IMR-90 (cell line): Measurements from ENCODE around the gene S100A5. TPM values are rescaled to one million over a fixed set of nuclear protein-coding genes. Genes with fewer than 3 reads are reported as not detected.

Source experiments
- ATAC-seq: fragments of 200-7000 bp; cut with Tn5 transposase; 2 replicates; pipeline ENCODE4 v1.9.1; 2020; ENCODE audit warnings: low read depth, mild to moderate bottlenecking, moderate library complexity
- BruUV-seq: library from RNA; stranded (reverse); fragments of 400-500 nt; replicated peaks from 2 replicates; lab custom pipeline; 2021; lab: Mats Ljungman, UMichigan
- CTCF ChIA-PET: fragments of 300-600 bp; formaldehyde crosslinking; extraction: SDS; loops from one replicate; lab custom pipeline; 2021; ENCODE audit warnings: antibody characterized with exemption; lab: Yijun Ruan, JAX
- POLR2A ChIA-PET: fragments of 300-600 bp; sonication (Branson Sonifier 250); formaldehyde crosslinking; loops from one replicate; lab custom pipeline; 2022; ENCODE audit warnings: antibody characterized with exemption; ENCODE audit not compliant: unreplicated experiment; lab: Charles Lee
- DNase-seq: peaks from one replicate; pipeline ENCODE4 v3.0.0; 2013
- H2AFZ ChIP-seq: replicated peaks from 2 replicates; pipeline ENCODE3; 2013; ENCODE audit warnings: low read length, mild to moderate bottlenecking; ENCODE audit not compliant: poor library complexity
- H2AK5ac ChIP-seq: 2 replicates; pipeline ENCODE4 v1.6.1; 2013; ENCODE audit warnings: low read depth, low read length, inconsistent platforms
- H2AK9ac ChIP-seq: replicated peaks from 2 replicates; pipeline ENCODE3; 2013; ENCODE audit warnings: mild to moderate bottlenecking, low read depth, low read length, moderate library complexity; ENCODE audit not compliant: poor library complexity
- H2BK120ac ChIP-seq: 2 replicates; pipeline ENCODE4 v1.6.1; 2013; ENCODE audit warnings: low read depth, low read length, inconsistent platforms
- H2BK15ac ChIP-seq: 3 replicates; pipeline ENCODE4 v1.6.1; 2013; ENCODE audit warnings: low read depth, low read length, inconsistent platforms
- H2BK20ac ChIP-seq: 2 replicates; pipeline ENCODE4 v1.6.1; 2013; ENCODE audit warnings: low read depth, mild to moderate bottlenecking, inconsistent platforms, low read length, moderate library complexity
- H2BK5ac ChIP-seq: 2 replicates; pipeline ENCODE4 v1.6.1; 2013; ENCODE audit warnings: mild to moderate bottlenecking, low read depth, low read length, inconsistent platforms; ENCODE audit not compliant: poor library complexity, severe bottlenecking
- H3K14ac ChIP-seq: replicated peaks from 2 replicates; pipeline ENCODE4 v1.6.1; 2013; ENCODE audit warnings: low read depth, low read length, inconsistent platforms
- H3K18ac ChIP-seq: 2 replicates; pipeline ENCODE4 v1.6.1; 2013; ENCODE audit warnings: low read depth, low read length, control low read depth
- H3K23ac ChIP-seq: 2 replicates; pipeline ENCODE4 v1.6.1; 2013; ENCODE audit warnings: low read depth, low read length, inconsistent platforms
- H3K27ac ChIP-seq: 2 replicates; pipeline ENCODE4 v1.5.1; 2013; ENCODE audit warnings: mild to moderate bottlenecking, control low read depth, low read length; ENCODE audit not compliant: insufficient read depth
- H3K27me3 ChIP-seq: 2 replicates; pipeline ENCODE4 v1.6.1; 2013; ENCODE audit warnings: low read length; ENCODE audit not compliant: control insufficient read depth, insufficient read depth
- H3K36me3 ChIP-seq: 2 replicates; pipeline ENCODE4 v1.6.1; 2013; ENCODE audit warnings: low read length, mixed read lengths; ENCODE audit not compliant: control insufficient read depth, insufficient read depth
- H3K4ac ChIP-seq: 2 replicates; pipeline ENCODE4 v1.6.1; 2013; ENCODE audit warnings: low read depth, low read length, inconsistent platforms
- H3K4me1 ChIP-seq: 2 replicates; pipeline ENCODE4 v1.6.1; 2013; ENCODE audit warnings: low read length, mixed read lengths; ENCODE audit not compliant: control insufficient read depth, insufficient read depth
- H3K4me2 ChIP-seq: 2 replicates; pipeline ENCODE4 v1.6.1; 2013; ENCODE audit warnings: low read depth, mild to moderate bottlenecking, control low read depth, low read length, moderate library complexity
- H3K4me3 ChIP-seq: 2 replicates; pipeline ENCODE4 v1.5.1; 2013; ENCODE audit warnings: low read depth, mild to moderate bottlenecking, control low read depth, low read length, moderate library complexity; ENCODE audit not compliant: insufficient read depth
- H3K56ac ChIP-seq: 2 replicates; pipeline ENCODE4 v1.6.1; 2013; ENCODE audit warnings: low read length, inconsistent platforms; ENCODE audit not compliant: insufficient read depth; ENCODE audit errors: extremely low read depth
- H3K79me1 ChIP-seq, 2 experiments: 2 replicates each; pipeline ENCODE4 v1.6.1; 2013; ENCODE audit warnings: low read length in 2 of 2, inconsistent platforms in 1 of 2, low read depth in 1 of 2
- H3K9ac ChIP-seq: 2 replicates; pipeline ENCODE4 v1.6.1; 2013; ENCODE audit warnings: low read depth, low read length, control low read depth
- H3K9me1 ChIP-seq: 2 replicates; pipeline ENCODE4 v1.6.1; 2013; ENCODE audit warnings: low read length, inconsistent platforms; ENCODE audit not compliant: insufficient read depth
- H3K9me3 ChIP-seq: 2 replicates; pipeline ENCODE4 v1.6.1; 2013; ENCODE audit warnings: low read length; ENCODE audit not compliant: control insufficient read depth, insufficient read depth
- H4K20me1 ChIP-seq: 2 replicates; pipeline ENCODE4 v1.6.1; 2013; ENCODE audit warnings: low read length, inconsistent platforms; ENCODE audit not compliant: insufficient read depth
- H4K5ac ChIP-seq: 2 replicates; pipeline ENCODE4 v1.6.1; 2013; ENCODE audit warnings: mild to moderate bottlenecking, low read depth, low read length, control low read depth
- H4K8ac ChIP-seq, 2 experiments: 2 replicates each; pipeline ENCODE4 v1.6.1; 2013; ENCODE audit warnings: low read depth in 2 of 2, low read length in 2 of 2, control low read depth in 1 of 2, inconsistent platforms in 1 of 2
- H4K91ac ChIP-seq: 2 replicates; pipeline ENCODE4 v1.6.1; 2013; ENCODE audit warnings: low read depth, low read length, inconsistent platforms; ENCODE audit not compliant: insufficient read depth
- CTCF ChIP-seq: conservative IDR thresholded peaks from 2 replicates; pipeline ENCODE4 v1.5.1; 2012; ENCODE audit warnings: mild to moderate bottlenecking, low read depth, low read length, improper control_type of control experiment
- MAZ ChIP-seq: IDR thresholded peaks from 2 replicates; pipeline ENCODE4 v1.6.1; 2012; ENCODE audit warnings: low read depth, mild to moderate bottlenecking, low read length, improper control_type of control experiment, moderate library complexity, borderline replicate concordance
- NFE2L2 ChIP-seq: fragments of 150-350 bp; IDR thresholded peaks from 2 replicates; pipeline ENCODE4 v1.6.1; 2016; ENCODE audit warnings: low read depth, mild to moderate bottlenecking, low read length
- RCOR1 ChIP-seq: IDR thresholded peaks from 2 replicates; pipeline ENCODE4 v1.6.1; 2012; ENCODE audit warnings: mild to moderate bottlenecking, low read length, improper control_type of control experiment; ENCODE audit not compliant: insufficient replicate concordance
- WGBS, 2 experiments: methylation state at CpG; one replicate each; pipeline versions ENCODE4 v1.1.5 to v1.1.7; 2013; ENCODE audit warnings: missing lambda C conversion rate in 2 of 2; ENCODE audit not compliant: insufficient read length in 1 of 2; ENCODE audit errors: extremely low coverage in 2 of 2; 5-methylcytosine and 5-hydroxymethylcytosine counted together
- dilution Hi-C: fragments of 300-500 bp; cut with HindIII; formaldehyde crosslinking; loops from one replicate; pipeline ENCODE4 v1.14.3; 2018; ENCODE audit warnings: low sequenced_read_pairs; ENCODE audit not compliant: unreplicated experiment
- in situ Hi-C: fragments of 300-500 bp; cut with MboI; formaldehyde crosslinking; loops from 3 replicates; pipeline ENCODE4 v1.14.3; 2019; ENCODE audit warnings: low sequenced_read_pairs, inconsistent platforms, mixed read lengths
- intact Hi-C: fragments of 100-400 bp; cut with micrococcal nuclease; formaldehyde crosslinking; loops from 2 replicates; pipeline ENCODE4 v1.10.0; 2022
- polyA plus RNA-seq, 3 experiments: library from polyadenylated mRNA; depleted of rRNA; stranded (reverse); fragments of >200 nt; gene quantifications; 2 replicates each; pipeline ENCODE4 v1.2.3, GENCODE V29; 2012; ENCODE audit warnings: low replicate concordance in 1 of 3
- total RNA-seq: library from RNA; depleted of rRNA; stranded (reverse); fragments of >200 nt; gene quantifications from 2 replicates; pipeline ENCODE4 v1.2.3, GENCODE V29; 2012

S100A5 gene
- total and polyA plus RNA-seq, 2 of the 4 experiments (the other 2 are of a cell fraction), result 0.27 TPM; not detected in 1

GRCh38 chr1:153570874-153571273 is 30.1 kb upstream of the S100A5 start:
- H2BK120ac ChIP-seq, result no peak overlapping the region
- no peak overlapping the region for H3K18ac ChIP-seq
- POLR2A ChIA-PET, result interaction anchor here (3.7 kb wide), 1 partner anchor 36 kb away, joined by 28 read pairs; the partner anchor contains the start of gene S100A6
- peaks cover 27% of the 10 kb centered on the region for H3K4me1 ChIP-seq
- H2BK15ac ChIP-seq, result no peak overlapping the region; the same call in 2 of the 3 replicates
- DNase-seq, result no peak
- H3K4ac ChIP-seq, result peak overlapping the region; percentile 29
- no peak overlapping the region for H2AK5ac ChIP-seq
- CTCF ChIA-PET, result interaction anchor here (0.6 to 0.8 kb wide), 2 partner anchors 37 to 60 kb away, joined by 4 to 6 read pairs; no protein-coding TSS in a partner anchor
- H2BK20ac ChIP-seq, result no peak overlapping the region
- H4K8ac ChIP-seq, result no peak overlapping the region
- H2AK9ac ChIP-seq, result peak overlapping the region; percentile 65
- TF ChIP-seq RCOR1, result no peak
- no peak for TF ChIP-seq MAZ
- no peak for TF ChIP-seq CTCF
- TF ChIP-seq NFE2L2, result no peak
- no peaks in the 10 kb centered on the region for H3K27me3 ChIP-seq
- intact Hi-C loops (no loop called here), dilution Hi-C loops (no loop called here), in situ Hi-C loops (no loop called here)
- H4K5ac ChIP-seq, result no peak overlapping the region
- H3K9me3 ChIP-seq, result no peaks in the 10 kb centered on the region
- H3K4me3 ChIP-seq, result no peak overlapping the region
- no peak overlapping the region for H3K23ac ChIP-seq
- no peaks in the 10 kb centered on the region for H3K36me3 ChIP-seq
- H3K4me2 ChIP-seq, result no peak overlapping the region
- H3K56ac ChIP-seq, result no peak overlapping the region
- H3K27ac ChIP-seq, result no peak overlapping the region
- H3K79me1 ChIP-seq, result peaks cover 0 to 26% of the 10 kb centered on the region in 2 experiments; a peak in 2 of 4 replicates
- H2BK5ac ChIP-seq, result no peak overlapping the region
- no TSS peak for BruUV-seq
- no peak overlapping the region for H3K14ac ChIP-seq
- 100% methylated on average over 2 of the region's 5 CpGs; no CpG with 5 or more reads in 1 of the 2 experiments for WGBS, 2 experiments
- no peak overlapping the region for H3K9ac ChIP-seq
- no peak overlapping the region for H2AFZ ChIP-seq
- no peak for ATAC-seq
- H3K9me1 ChIP-seq, result peaks cover 23% of the 10 kb centered on the region
- H4K20me1 ChIP-seq, result no peaks in the 10 kb centered on the region
- no peak overlapping the region; the same call in 1 of the 2 replicates for H4K91ac ChIP-seq
